NK-92 (cell line): ENCODE results near the gene TAP1.
A peak's percentile ranks its signal among the peaks of the same experiment; 100 is the strongest.

Experiments
- DNase-seq: peaks from one replicate; lab custom pipeline; 2025; ENCODE audit not compliant: unreplicated experiment; lab: John Stamatoyannopoulos, UW

The TAP1 gene

DNA sequence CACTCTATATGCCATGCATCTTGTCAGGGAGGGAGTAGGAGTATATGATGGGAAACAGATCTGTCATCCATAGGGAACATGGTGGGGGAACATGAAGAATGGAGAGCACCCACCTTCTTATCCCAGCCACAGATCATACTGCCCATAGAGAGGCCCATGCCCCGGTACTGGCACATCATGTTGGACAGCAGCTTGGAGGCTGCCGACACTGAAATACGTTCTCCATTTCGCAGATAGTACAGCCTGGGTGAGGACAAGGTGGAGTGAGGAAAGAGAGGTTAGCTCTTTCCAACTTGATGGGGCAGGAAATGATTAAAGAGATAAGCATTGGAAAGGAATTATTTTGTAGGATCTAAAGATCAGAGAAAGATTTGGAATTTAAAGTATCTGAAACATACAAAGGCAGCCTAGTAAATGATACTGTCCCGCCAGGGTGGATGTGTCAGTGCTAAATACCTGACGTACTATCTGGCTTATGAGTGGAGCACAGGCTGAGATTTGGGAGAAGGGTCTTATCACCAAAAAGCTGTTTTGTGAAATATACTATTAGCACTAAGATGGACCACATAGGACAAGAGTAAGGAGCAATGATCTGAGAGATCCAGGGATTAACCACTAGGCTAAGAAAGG, 11.4 kb downstream of the TAP1 start:
- no peak for DNase-seq

- DNase-seq = no peak
Observed at GRCh38 chr6:32840604-32841246, 12.8 kb downstream of the TAP1 start.

DNA sequence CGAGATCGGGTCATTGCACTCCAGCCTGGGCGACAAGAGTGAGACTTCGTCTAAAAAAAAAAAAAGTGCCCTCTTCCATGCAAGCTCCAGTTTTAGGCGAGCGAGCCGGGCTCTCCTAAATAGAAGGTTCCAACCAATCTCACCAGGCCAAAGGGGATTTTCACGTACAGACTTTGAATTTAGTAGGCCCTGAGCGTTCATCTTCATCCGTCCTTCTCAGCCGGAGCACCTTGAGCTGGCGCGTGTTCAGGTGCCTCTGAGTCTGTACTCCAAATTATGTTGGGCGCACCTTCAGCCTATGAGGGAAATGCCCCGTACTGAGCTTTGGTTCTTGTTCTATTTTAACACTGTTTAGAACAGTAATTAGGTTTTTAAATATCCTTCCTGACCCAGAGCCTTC, 14.1 kb downstream of the TAP1 start:
- no peak for DNase-seq

- DNase-seq = peak; percentile 59
Observed at GRCh38 chr6:32838114-32838958, 15.2 kb downstream of the TAP1 start, which contains the start of gene TAP2. TSS of gene TAP2 (minus strand) at chr6:32838739. CDS start at chr6:32838233, 506 bp downstream.

- no peak for DNase-seq
Observed at GRCh38 chr6:32837651-32838113, 15.8 kb downstream of the TAP1 start.

GRCh38 chr6:32836873-32837272, 16.6 kb downstream of the TAP1 start:
- DNase-seq = no peak

- DNase-seq = no peak
Observed at GRCh38 chr6:32835167-32835893, 18.2 kb downstream of the TAP1 start.

GRCh38 chr6:32833664-32834063, 19.8 kb downstream of the TAP1 start:
- DNase-seq = no peak

- DNase-seq = no peak
Observed at GRCh38 chr6:32832535-32832934, 21.0 kb downstream of the TAP1 start.

DNA sequence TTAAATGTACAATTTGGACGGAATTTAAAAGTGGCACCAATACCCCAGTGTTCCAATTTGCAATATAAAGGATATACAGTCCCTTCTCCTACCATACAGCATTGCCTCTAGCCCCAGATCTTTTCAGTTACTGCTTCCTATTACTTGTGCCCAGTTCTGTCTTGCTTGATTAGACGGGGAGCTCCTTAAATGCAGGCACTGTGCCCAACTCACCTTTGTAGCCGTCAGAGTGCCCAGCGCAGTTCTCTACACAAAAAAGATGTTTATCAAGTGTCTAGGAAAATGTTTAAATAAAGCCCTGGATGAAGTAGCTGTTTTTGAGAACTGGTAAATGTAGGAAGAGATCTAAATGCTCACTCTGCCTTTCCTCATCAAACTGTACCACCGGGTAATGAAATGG, 22.6 kb downstream of the TAP1 start:
- DNase-seq = no peak

- DNase-seq = no peak
Observed at GRCh38 chr6:32830017-32830416, 23.5 kb downstream of the TAP1 start.

DNA sequence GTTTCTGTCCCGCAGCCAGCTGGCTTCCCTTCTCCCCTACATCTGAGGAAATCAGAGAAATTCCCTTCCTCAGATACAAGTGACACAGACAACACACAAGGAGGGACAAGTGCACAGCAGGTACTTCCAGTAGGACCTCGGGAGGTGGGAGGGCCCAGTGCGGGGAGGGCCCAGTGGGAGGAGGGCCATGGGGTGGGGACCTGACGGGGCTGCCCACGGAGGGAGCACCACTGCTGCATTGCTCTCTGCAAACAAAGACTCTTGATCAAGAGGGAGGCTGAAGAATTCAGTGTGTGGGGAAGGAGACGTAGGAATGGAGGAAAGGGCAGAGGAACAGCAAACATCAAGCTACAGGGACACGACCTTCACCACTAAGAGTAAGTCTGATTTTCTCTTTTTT, 24.0 kb downstream of the TAP1 start:
- DNase-seq = no peak

DNA sequence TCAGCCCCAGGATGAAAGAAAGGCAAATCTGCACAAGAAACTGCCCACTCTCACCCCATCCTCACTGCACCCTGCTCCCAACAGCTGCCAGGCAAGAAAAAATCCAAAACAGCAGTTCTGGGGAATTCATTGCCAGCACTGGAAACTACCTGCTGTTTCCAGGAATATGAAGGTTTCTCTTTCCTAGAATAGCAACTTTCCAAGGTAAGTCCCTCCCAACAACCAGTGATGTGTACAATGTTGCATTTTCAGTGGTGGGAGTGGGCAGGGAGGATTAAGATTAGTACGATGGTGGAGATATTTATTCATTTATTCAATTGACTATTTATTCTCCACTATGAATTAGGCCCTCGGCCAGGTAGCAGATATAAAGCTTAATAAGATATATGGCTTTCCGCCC, 26.5 kb downstream of the TAP1 start:
- no peak for DNase-seq

GRCh38 chr6:32825966-32826365, 27.5 kb downstream of the TAP1 start:
- DNase-seq = no peak

DNA sequence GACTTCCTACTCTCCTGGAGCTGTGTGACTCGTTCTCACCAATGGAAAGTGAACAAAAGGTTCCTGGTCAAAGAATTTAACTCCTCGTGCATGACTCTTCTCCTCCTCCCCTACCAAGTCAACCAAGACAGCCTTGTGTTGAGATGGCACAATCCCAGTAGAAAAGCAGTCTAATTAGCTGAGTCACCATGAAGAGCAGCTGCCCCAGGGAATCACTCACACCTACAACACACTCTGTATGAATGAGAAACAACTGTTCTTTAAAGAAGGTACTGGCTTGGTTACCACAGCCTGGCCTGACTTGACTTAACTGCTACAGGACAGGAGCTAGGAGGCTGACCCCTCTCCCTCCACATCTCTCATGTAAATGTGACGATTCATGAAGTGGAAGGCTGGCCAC, 33.8 kb downstream of the TAP1 start:
- no peak for DNase-seq

DNA sequence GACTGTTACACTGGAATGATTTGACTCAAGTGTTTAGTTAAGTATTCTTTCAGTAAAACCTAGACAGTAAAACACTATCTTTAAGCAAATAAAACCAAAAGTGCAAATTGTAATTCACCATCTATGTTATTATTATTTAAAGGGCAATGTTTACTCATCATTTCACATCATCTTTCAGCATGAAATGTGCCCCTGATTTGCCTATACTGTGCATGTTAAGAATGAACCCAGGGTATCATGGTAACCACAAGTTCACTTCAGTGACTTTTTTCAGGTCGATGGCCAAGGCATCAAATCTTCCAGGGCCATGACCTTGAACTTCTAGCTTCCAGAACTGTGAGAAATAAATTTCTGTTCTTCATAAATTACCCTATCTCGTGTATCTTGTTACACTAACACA, 34.6 kb downstream of the TAP1 start:
- DNase-seq = no peak

DNA sequence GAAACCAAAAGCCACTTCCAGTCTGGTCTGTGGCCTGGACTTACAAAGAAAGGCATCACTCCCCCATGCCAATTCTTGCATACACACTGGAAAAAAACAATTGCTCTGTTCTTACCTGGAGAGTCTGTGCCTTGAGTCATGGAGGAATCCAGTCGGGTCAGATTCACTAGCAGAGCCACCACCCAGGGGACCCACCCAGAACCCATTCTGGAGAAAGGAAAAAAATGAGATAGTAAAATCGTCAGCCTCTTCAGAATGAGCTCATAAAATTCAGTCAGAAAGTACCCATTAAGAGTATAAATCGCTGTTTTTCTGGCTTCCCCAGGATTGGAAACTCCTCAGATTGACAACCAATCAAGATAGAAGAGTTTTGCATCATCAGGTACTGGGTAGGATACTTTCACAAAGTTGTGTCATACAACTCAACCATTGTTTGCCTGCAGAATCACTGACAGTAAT, 36.7 kb downstream of the TAP1 start, which contains the start of gene HLA-DOB:
TSS of gene HLA-DOB (minus strand) at position 257 of the 459 bp plus-strand sequence. CDS start at position 206, 51 bp downstream.
- no peak for DNase-seq

GRCh38 chr6:32815996-32816395, 37.5 kb downstream of the TAP1 start:
- DNase-seq = no peak

DNA sequence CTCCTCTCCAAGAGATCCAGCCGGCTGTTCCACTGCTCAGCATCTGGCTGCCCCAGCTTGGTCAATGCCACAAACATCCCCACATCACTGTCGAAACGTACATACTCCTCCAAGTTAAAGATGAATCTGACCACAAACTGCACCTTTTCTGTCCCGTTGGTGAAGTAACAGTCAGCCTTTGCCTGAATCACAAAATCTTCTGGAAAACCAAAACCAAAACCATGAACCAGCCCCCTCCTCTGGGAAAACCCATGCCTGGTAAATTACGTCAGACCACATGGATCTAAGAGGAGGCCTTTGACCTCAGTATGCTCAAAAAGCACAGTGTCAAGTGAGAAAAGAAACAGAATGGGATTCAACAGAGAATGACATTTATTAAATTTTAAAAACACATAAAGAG, 38.4 kb downstream of the TAP1 start:
- no peak for DNase-seq

GRCh38 chr6:32814145-32814544, 39.4 kb downstream of the TAP1 start:
- DNase-seq = no peak

- DNase-seq = no peak
Observed at GRCh38 chr6:32809171-32809570, 44.3 kb downstream of the TAP1 start.
